Gastroesophageal sphincter (tissue), 4 donors: Measurements from ENCODE around the gene DHRS11. TPM values are rescaled to one million over a fixed set of nuclear protein-coding genes. Genes with fewer than 3 reads are reported as not detected.
A peak's percentile ranks its signal among the peaks of the same experiment; 100 is the strongest.

ENCODE experiments used
- ATAC-seq: fragments of 150-250 bp; one replicate; pipeline ENCODE4 v1.9.1; 2016; ENCODE audit warnings: mild to moderate bottlenecking, moderate library complexity
- H3K27ac ChIP-seq, 4 donors: fragments of 200-600 bp; sonication (generic) in 3 of 4; 1 replicate in 3 of 4; 2 replicates in 1 of 4; pipeline ENCODE4 v1.5.1; 2016 to 2019
- H3K27me3 ChIP-seq: fragments of 200-600 bp; sonication (generic); one replicate; pipeline ENCODE4 v1.5.1; 2019
- H3K36me3 ChIP-seq, 2 donors: fragments of 200-600 bp; sonication (generic); one replicate each; pipeline ENCODE4 v1.5.1; 2019; ENCODE audit warnings: control low read depth in 1 of 2
- H3K4me1 ChIP-seq, 3 donors: fragments of 200-600 bp; sonication (generic); 1 replicate in 2 of 3; 2 replicates in 1 of 3; pipeline ENCODE4 v1.5.1; 2016 to 2019; ENCODE audit warnings: control low read depth in 2 of 3
- H3K4me3 ChIP-seq, 2 donors: fragments of 200-600 bp; sonication (generic); one replicate each; pipeline ENCODE4 v1.5.1; 2019; ENCODE audit warnings: mild to moderate bottlenecking in 1 of 2, moderate library complexity in 1 of 2
- H3K9me3 ChIP-seq, 3 donors: fragments of 200-600 bp; sonication (generic); one replicate each; pipeline ENCODE4 v1.5.1; 2017 to 2019; ENCODE audit warnings: control low read depth in 2 of 3
- EP300 ChIP-seq: sonication (generic); formaldehyde crosslinking; IDR thresholded peaks from one replicate; pipeline ENCODE4 v1.6.1; 2017; ENCODE audit warnings: antibody characterized with exemption, mild to moderate bottlenecking
- POLR2A ChIP-seq, 2 donors: fragments of 450-650 bp; IDR thresholded peaks; one replicate each; pipeline ENCODE4 v1.6.1; 2017; ENCODE audit warnings: antibody characterized with exemption in 2 of 2, mild to moderate bottlenecking in 2 of 2, moderate library complexity in 1 of 2
- POLR2AphosphoS5 ChIP-seq: sonication (generic); formaldehyde crosslinking; IDR thresholded peaks from one replicate; pipeline ENCODE4 v1.6.1; 2017; ENCODE audit warnings: antibody characterized with exemption
- WGBS, 2 donors: methylation state at CpG; one replicate each; pipeline ENCODE4 v1.1.5; 2018; ENCODE audit warnings: low coverage in 1 of 2; 5-methylcytosine and 5-hydroxymethylcytosine counted together
- total RNA-seq, 4 donors: library from RNA; depleted of rRNA; stranded (reverse); fragments of >200 nt; gene quantifications; one replicate each; pipeline ENCODE4 v1.1.0, GENCODE V29; 2016
- TF ChIP-seq, protein P1 (sequence below), 4 experiments: fragments of 200-600 bp in 2 of 4; fragments of 450-650 bp in 2 of 4; sonication (generic) in 1 of 4; IDR thresholded peaks; one replicate each; pipeline ENCODE4 v1.5.1; 2017 to 2019; ENCODE audit warnings: antibody characterized with exemption in 4 of 4, mild to moderate bottlenecking in 2 of 4, moderate library complexity in 2 of 4

The DHRS11 gene
- total RNA-seq, 4 donors from 2014 or later = 2.4 to 7.6 (median 4.6) TPM

DNA sequence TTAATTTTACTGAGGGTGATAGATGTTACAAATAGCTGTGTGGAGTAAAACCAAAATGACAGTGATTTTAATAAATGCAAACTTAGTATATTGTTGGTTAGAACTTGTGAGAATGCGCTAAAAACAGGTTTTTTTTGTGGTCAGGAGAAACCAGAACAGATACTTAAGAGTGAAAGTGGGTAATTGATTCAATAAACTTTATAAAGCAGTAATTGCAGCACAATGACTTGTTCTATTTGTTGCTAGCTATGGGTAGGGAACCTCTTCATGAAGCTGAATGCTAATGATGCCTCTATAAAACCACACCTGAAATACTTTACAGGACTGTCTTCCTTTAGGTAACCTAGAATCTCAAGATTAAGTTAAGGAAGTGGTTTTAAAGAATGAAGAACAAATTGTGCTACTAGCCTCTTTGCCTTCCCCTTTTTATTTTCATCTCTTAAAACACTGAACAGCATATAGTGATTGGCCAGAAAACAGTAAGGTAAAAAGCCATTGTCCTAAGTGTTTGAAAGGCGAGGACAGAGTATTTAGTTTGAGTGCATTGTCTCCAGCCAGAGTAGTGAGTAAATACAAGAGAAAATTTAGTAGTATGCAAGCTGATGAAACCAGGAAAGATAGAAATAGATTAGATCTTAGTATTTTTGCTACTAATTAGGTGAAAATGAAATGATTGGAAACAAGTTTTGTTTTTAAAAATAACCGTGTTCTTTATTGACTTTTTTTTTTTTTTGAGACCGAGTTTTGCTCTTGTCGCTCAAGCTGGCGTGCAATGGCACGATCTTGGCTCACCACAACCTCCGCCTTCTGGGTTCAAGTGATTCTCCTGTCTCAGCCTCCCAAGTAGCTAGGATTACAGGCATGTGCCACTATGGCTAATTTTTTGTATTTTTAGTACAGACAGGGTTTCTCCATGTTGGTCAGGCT, 40.9 kb upstream of the DHRS11 start:
- no peak for ATAC-seq
- Histone ChIP-seq H3K27me3 (no peaks in the 10 kb centered on the region), H3K36me3 (peaks cover 0 to 22% of the 10 kb centered on the region in 2 donors), H3K4me1 (peaks cover 0 to 95% (median 21%) of the 10 kb centered on the region in 3 donors), H3K27ac (no peak overlapping the region), H3K4me3 (no peak overlapping the region), H3K9me3 (no peaks in the 10 kb centered on the region)
- 81 to 82% methylated on average over 5 to 8 of the region's 8 CpGs for WGBS, 2 donors
- no peak for TF ChIP-seq EP300
- TF ChIP-seq POLR2A (IDR thresholded peaks at IDR 0.05) = no peak
- no peak for TF ChIP-seq POLR2AphosphoS5
- TF ChIP-seq, protein P1, sequence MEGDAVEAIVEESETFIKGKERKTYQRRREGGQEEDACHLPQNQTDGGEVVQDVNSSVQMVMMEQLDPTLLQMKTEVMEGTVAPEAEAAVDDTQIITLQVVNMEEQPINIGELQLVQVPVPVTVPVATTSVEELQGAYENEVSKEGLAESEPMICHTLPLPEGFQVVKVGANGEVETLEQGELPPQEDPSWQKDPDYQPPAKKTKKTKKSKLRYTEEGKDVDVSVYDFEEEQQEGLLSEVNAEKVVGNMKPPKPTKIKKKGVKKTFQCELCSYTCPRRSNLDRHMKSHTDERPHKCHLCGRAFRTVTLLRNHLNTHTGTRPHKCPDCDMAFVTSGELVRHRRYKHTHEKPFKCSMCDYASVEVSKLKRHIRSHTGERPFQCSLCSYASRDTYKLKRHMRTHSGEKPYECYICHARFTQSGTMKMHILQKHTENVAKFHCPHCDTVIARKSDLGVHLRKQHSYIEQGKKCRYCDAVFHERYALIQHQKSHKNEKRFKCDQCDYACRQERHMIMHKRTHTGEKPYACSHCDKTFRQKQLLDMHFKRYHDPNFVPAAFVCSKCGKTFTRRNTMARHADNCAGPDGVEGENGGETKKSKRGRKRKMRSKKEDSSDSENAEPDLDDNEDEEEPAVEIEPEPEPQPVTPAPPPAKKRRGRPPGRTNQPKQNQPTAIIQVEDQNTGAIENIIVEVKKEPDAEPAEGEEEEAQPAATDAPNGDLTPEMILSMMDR (IDR thresholded peaks at IDR 0.05) = no peak

DNA sequence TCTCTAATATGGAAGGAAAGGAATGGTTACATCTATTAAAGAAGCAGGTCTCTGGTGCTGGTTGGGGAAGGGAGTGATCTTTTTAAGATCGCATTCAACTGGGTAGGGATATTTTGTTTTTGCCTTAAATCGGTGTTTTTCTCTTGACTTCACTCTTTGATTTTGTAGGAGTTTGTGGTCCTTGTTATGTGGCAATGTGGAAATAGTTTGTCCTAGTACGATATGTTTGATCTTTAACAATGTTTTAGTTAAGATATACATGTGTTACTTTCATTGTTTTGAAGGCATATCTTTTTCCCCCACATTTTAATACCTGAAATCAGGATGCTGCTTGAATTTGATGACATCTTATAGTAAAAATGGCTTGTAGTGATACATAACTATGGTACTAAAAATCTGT, 38.2 kb upstream of the DHRS11 start:
- peaks cover 0 to 43% of the 10 kb centered on the region in 2 donors for H3K36me3 ChIP-seq
- no peak for TF ChIP-seq POLR2A (IDR thresholded peaks at IDR 0.05)
- TF ChIP-seq, protein P1 (IDR thresholded peaks at IDR 0.05) = no peak
- no peak for TF ChIP-seq POLR2AphosphoS5
- TF ChIP-seq EP300 = no peak
- peak overlapping the region in 1 of 4 donors; percentile 12 for H3K27ac ChIP-seq
- H3K4me3 ChIP-seq = no peak overlapping the region
- H3K27me3 ChIP-seq = no peaks in the 10 kb centered on the region
- 75 to 94% methylated on average over 3 of the region's 3 CpGs for WGBS, 2 donors
- no peak for ATAC-seq
- peaks cover 0 to 74% (median 6%) of the 10 kb centered on the region in 3 donors for H3K4me1 ChIP-seq
- H3K9me3 ChIP-seq = no peaks in the 10 kb centered on the region

DNA sequence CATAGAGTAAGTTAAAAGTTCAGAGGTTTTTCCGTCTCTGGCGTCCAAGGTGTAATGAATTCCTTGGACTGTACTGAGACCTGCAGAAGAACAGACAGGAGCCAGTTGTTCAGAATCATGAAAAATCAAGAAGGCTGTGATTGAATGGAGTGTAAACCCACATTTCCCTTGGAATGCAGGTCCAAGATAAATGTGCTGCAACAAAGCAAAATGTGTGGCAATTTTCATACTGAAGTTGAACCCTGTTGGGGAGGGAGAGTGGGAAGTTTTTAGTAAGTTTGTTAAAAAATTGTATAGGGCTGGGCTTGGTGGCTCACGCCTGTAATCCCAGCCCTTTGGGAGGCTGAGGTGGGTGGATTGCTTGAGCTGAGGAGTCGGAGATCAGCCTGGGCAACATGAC, 25.6 kb upstream of the DHRS11 start:
- H3K4me3 ChIP-seq = no peak overlapping the region
- no peak for TF ChIP-seq POLR2AphosphoS5
- TF ChIP-seq, protein P1 (IDR thresholded peaks at IDR 0.05) = no peak
- no peak for TF ChIP-seq EP300
- no peak for TF ChIP-seq POLR2A (IDR thresholded peaks at IDR 0.05)
- no peak for ATAC-seq
- H3K36me3 ChIP-seq = peaks cover 0 to 95% of the 10 kb centered on the region in 2 donors
- H3K9me3 ChIP-seq = no peaks in the 10 kb centered on the region
- H3K27ac ChIP-seq = no peak overlapping the region
- peaks cover 0 to 9% (median 0%) of the 10 kb centered on the region in 3 donors for H3K4me1 ChIP-seq
- H3K27me3 ChIP-seq = no peaks in the 10 kb centered on the region
- WGBS, 2 donors = 86 to 97% methylated on average over 4 of the region's 4 CpGs

DNA sequence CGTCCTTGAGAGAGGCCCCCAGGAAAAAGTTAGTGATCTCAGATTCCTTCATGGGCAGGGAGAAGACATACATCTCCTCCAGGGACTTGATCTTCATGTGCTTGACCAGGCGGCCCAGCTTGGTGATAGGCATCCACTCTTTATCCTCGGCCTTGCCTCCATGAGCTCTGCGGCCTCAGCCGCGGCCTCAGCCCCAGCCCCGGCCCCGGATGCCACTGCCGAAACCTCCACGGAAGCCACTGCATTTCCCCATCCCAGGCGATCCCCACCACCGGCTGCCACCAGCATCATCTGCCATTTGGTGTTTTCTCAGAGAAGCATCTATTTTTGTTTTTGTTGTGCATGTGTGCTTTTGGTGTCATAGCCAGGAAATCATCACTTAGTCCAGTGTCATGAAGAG, 16.7 kb upstream of the DHRS11 start:
- Histone ChIP-seq H3K4me1 (peaks cover 0 to 6% (median 0%) of the 10 kb centered on the region in 3 donors), H3K36me3 (peaks cover 3 to 78% of the 10 kb centered on the region in 2 donors), H3K27ac (no peak overlapping the region), H3K9me3 (no peaks in the 10 kb centered on the region), H3K4me3 (no peak overlapping the region), H3K27me3 (no peaks in the 10 kb centered on the region)
- 91 to 96% methylated on average over 11 to 12 of the region's 12 CpGs for WGBS, 2 donors
- TF ChIP-seq POLR2AphosphoS5 (no peak), EP300 (no peak), POLR2A (IDR thresholded peaks at IDR 0.05) (no peak)
- TF ChIP-seq, protein P1 (IDR thresholded peaks at IDR 0.05) = no peak
- ATAC-seq = no peak

DNA sequence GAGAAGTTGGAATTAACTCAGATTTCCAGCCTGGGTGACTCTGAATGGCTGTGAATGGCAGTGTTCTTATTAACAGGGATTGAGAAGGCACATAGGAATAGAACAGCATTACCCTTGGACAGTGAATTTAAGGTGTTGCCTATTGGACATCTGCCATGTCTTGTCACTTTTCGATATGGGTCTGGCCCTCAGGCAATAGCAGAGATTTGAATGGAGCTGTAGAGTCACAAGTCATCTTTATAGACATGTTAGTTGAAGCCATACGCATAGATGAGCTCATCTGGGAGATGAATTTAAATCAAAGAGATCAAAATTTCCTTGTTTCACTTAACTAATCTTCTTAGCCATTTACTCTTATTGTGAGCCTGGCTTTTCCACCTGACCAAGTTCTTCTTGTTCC, 14.9 kb upstream of the DHRS11 start:
- 77 to 91% methylated on average over 2 of the region's 2 CpGs for WGBS, 2 donors
- H3K9me3 ChIP-seq = no peaks in the 10 kb centered on the region
- no peak overlapping the region for H3K27ac ChIP-seq
- H3K36me3 ChIP-seq = peaks cover 3 to 78% of the 10 kb centered on the region in 2 donors
- ATAC-seq = no peak
- no peaks in the 10 kb centered on the region for H3K27me3 ChIP-seq
- peaks cover 0 to 6% (median 0%) of the 10 kb centered on the region in 3 donors for H3K4me1 ChIP-seq
- no peak overlapping the region for H3K4me3 ChIP-seq
- TF ChIP-seq POLR2A (IDR thresholded peaks at IDR 0.05) (no peak), POLR2AphosphoS5 (no peak)
- TF ChIP-seq, protein P1 (IDR thresholded peaks at IDR 0.05) = no peak
